HG03558 (cell line): ENCODE measurements around the gene PPT1.

Experiments
- ATAC-seq: cut with Tn5 transposase; IDR thresholded peaks from one replicate; pipeline ENCODE4 v1.9.1; 2021; ENCODE audit warnings: moderate number of reproducible peaks; ENCODE audit not compliant: unreplicated experiment; ENCODE audit errors: extremely low read depth

Gene PPT1

DNA sequence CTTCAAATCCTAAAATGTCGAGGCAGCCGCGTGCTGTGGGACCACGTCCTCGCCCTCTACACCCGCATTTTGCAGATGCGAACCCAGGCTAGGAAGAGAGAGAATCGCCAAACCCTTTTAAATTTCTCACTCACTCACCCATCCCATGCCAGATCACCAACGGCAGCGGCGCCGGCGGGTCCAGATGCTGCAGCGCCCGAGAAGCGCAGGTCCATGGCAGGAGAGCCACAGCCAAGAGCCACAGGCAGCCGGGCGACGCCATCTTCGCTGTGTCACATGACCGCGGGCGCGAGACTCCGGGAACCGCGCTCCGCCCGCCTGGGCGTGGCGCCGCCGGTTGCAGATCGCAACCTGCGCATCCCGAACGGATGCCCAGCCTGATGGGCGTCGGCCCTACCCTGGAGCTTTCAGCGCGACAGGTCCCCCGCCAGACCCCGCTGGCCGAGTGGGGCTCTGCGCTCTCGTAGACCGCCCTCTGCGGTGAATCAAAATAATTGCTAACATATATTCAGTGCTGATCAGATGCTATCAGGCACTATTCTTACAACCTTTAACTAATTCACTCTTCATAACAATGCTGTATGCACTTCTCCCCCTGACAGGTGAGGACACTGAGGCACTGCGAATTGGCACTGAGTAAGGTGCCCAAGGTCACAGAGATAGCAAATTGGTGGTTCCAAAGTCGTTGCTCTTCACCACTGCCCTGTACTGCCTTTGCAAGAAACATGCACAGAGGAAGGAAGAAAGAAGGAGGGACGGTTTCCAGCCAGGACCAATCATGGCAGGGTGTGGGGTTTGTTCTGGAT is at the start of gene PPT1:
TSS of gene PPT1 (minus strand) at position 276 of the 806 bp plus-strand sequence. CDS start at position 262, 14 bp downstream.
- peak; percentile 80 for ATAC-seq

GRCh38 chr1:40143891-40144575 is 47.0 kb upstream of the PPT1 start:
- ATAC-seq = no peak

DNA sequence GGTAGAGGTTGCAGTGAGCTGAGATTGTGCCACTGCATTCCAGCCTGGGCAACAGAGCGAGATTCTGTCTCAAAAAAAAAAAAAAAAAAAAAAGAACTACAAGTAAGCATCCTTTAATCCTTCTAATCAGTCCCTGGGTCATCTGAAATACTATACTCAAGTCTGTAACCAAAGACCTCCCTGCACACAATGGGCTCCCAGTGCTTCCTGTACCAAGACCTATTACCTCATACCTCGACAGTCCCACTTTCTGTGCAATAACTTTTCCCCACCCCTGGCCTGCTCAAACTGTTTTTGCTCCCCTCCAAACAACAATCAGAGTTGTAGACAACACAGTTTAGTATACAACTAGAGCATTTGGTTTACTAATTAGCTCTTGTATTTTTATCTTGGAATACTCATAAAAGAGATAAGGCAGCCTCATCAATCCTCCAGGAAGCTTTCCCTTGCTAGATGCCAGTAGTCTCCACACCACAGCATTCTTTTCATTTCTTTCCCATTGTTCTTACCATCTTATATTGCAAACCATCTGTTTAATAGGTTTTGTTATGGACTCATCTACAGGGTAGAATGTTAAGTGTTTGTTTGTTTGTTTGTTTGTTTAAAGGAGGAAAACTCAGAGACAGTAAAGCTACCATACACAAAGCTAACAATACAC is 45.0 kb upstream of the PPT1 start:
- no peak for ATAC-seq

DNA sequence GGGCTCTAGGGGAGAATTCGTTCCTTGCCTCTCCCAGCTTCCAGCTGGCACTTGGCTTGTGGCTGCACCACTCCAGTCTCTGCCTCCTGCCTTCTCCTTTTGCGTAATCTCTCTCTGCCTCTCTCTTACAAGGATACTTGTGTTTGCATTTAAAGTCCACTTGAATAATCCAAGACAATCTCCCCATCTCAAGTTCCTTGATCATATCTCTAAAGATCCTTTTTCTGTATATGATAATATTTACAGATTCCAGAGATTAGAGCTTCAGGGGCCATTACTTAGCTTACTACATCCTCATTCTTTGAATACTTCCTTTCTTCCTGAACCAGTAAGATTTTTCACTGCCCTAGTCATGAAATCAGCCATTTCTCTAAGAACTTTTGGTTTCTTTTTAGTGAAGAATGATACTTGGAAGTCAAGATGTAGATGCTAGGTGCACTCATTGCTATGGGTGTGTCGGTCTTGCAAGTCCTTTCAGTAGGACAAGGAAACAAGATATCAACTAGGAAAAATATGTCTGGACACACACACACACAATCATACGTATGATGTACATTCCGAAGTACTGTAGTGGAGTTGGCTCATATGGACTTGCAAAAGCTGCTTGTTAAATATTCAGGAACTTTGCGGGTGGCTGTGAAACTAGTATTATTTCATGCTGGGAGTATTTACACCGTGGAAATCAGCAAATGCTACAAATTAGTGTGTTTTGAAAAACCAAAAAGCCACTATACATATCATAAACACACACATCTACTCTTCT is 43.3 kb upstream of the PPT1 start:
- no peak for ATAC-seq

- ATAC-seq = no peak
These were observed 36.8 kb upstream of the PPT1 start for GRCh38 chr1:40133839-40134238.

DNA sequence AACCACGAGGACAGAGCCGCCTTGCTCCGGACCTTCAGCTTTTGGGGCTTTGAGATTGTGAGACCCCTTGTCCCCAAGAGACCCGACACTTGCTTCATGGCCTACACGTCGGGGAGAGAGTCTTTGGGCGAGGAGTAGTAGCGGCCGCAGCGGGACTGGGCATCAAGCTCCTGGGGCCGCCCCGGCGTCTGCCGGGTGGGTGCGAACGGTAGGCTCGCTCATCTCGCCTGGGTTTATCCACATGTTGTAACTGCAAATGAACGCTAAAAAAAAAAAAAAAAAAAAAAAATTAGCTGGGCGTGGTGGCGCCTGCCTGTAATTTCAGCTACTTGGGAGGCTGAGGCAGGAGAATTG is 36.2 kb upstream of the PPT1 start:
- ATAC-seq = no peak

GRCh38 chr1:40132383-40133311 is 35.6 kb upstream of the PPT1 start:
- no peak for ATAC-seq

DNA sequence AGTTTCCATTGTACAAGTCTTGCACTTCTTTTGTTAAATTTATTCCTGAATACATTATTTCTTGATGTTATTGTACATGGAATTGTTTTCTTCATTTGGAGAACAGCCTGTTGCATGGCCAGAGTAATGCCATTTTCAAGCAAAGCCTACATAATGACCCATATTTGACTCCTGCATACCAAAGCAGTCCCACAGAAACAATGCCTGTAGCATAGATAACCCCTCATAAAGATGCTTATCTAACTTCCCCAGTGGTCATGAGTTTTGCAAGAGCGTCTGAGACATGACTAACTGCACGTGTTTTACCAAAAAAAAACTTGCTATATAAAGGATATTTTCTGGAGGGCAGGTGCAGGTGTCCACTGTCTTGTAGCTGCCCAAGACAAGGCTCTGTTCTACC is 33.8 kb upstream of the PPT1 start:
- no peak for ATAC-seq

DNA sequence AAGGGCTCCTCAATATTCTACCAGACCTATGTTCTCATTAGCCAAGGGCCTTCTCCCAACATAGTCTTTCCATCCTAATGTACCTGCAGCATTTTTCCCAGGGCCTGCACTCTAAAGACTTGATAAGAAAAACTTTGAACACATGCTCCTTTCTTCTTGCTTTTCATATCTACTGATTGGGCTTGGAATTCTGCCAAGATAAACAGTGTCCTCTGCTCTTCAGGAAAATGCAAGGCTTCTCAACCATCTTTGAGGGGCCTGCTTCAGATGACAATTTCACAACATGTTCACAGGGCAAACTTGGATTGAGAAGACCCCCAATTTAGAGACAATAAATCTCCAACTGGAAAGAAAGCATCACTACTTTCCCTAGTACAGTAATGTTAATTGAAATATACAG is 25.8 kb upstream of the PPT1 start:
- no peak for ATAC-seq

DNA sequence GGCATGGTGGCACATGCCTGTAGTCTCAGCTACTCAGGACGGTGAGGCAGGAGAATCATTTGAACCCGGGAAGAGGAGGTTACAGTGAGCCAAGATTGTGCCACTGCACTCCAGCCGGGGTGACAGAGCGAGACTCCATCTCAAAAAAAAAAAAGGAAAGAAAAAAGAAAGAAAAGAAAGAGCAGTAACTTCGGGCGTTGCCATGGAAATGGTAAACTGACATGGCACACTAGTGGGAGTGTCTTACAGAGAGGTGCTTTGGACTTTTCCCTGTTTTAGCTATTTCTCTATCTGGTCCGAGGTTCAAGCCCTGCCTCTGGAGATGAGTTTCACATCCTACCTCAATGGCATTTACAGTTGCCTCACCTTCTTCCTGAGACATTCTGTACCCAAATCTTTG is 23.1 kb upstream of the PPT1 start:
- no peak for ATAC-seq

DNA sequence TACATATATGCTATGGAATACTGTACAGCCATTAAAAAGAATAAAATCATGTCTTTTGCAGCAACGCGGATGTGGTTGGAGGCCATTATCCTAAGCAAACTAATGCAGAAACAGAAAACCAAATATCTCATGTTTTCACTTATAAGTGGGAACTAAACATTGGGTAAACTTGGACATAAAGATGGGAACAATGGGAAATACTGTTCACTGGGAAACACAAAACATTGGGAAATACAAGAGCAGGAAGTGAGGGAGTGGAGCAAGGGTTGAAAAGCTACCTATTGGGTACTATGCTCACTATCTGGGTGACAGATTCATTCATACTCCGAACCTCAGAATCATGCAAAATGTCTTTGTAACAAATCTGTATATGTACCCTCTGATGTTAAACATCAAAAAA is 17.3 kb upstream of the PPT1 start:
- no peak for ATAC-seq

DNA sequence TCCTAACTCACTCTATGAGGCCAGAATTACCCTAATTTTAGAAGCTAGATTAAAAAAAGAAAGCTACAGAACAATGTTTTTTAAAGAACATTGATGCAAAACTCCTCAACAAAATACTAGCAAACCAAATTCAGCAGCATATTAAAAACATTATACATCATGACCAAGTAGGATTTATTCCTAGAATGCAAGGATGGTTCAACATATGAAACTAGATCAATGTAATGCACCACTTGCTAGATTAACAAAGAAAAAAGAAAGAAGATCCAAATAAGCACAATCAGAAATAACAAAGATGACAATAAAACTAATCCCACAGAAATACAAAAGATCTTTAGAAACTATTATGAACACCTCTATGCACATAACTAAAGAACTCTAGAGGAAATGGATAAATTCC is 13.3 kb upstream of the PPT1 start:
- no peak for ATAC-seq

GRCh38 chr1:40107290-40107959 is 10.4 kb upstream of the PPT1 start:
- no peak for ATAC-seq

DNA sequence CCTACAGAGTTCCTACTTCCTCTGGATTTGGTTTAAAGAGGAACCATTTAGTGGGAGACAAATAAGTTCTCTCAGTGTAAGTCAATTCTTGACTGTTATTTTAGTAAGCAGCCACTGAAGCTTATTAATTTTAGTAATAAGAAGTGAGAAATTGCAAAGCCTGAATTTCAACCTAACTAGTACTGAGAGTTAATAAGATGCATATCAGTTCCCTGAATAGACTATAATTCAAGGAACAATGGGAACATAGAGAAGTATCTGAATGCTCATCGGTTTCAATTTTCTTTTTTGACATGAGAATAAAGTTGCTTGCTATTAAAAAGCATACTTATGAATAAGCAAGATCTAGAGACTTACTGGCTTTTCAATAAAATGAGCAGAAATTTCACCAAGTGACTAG is 8.0 kb upstream of the PPT1 start:
- no peak for ATAC-seq

DNA sequence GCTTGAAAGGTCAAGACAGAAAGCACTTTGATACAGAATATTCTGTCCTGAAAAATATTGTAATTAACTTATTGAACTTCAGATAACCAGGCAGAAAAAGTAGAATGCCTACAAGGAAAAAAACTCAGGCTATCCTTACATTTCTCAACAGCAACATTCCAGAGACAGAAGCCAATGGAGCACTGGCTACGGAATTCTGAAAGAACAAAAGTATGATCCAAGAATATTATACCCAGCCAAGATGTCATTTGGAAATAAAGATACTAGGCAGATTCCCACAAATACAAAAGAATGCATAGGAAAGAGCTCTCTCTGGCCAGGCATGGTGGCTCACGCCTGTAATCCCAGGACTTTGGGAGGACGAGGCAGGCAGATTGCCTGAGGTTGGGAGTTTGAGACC is 5.8 kb upstream of the PPT1 start:
- ATAC-seq = no peak

DNA sequence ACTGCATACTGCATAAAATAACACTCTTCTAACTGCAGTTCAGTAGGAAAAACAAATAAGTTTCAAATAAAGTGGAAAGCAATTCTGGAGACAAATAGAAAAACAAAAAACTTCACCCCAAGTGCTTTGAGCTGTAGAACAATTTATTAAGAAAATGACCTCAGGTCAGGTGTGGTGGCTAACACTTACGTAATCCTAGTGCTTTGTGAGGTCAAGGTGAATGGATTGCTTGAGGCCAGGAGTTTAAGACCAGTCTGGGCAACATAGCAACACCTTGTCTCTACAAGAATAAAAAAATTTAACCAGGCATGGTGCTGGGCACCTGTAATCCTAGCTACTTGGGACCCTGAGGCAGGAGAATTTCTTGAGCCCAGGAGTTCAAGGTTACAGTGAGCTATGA is 5.0 kb upstream of the PPT1 start:
- ATAC-seq = no peak

DNA sequence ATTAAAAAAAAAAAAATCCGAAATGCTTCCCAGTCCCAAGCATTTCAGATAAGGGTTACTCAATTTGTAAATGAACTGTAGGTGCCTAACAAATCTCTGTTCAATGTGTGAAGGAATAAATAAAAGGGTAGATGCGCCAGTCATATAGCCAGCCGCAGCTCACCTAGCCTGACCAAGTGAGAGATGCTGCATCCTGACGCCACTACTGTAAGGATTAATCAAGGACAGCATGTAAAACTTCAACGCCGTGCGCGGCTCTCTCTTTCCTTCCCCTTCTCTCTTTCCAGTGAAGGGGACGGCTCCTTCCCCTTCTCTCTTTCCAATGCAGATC is 441 bp downstream of the PPT1 start:
- no peak for ATAC-seq

GRCh38 chr1:40095806-40096205 is 1.2 kb downstream of the PPT1 start:
- ATAC-seq = no peak

GRCh38 chr1:40094466-40095110 is 2.5 kb downstream of the PPT1 start:
- no peak for ATAC-seq
